Mesendoderm (in vitro differentiated cells): ENCODE measurements around the gene COL4A2.
"Not testable (repeated sequence)": the region's sequence is repeated elsewhere in the genome, so short reads cannot be mapped to it uniquely, and the experiment has no call there.

Experiments
- DNase-seq: peaks from one replicate; pipeline ENCODE4 v3.0.0; 2013
- H2AK5ac ChIP-seq: 2 replicates; pipeline ENCODE4 v1.6.1; 2013; ENCODE audit warnings: low read length, inconsistent platforms
- H2BK120ac ChIP-seq: 2 replicates; pipeline ENCODE4 v1.6.1; 2013; ENCODE audit warnings: low read depth, mild to moderate bottlenecking, low read length, moderate library complexity, mixed read lengths
- H2BK15ac ChIP-seq: replicated peaks from 2 replicates; pipeline ENCODE4 v1.6.1; 2013; ENCODE audit warnings: low read depth, mild to moderate bottlenecking, moderate library complexity
- H2BK5ac ChIP-seq: 2 replicates; pipeline ENCODE4 v1.6.1; 2013; ENCODE audit warnings: low read length, inconsistent platforms
- H3K18ac ChIP-seq: 2 replicates; pipeline ENCODE4 v1.6.1; 2013; ENCODE audit warnings: mild to moderate bottlenecking, low read length, mixed read lengths
- H3K23ac ChIP-seq: one replicate; pipeline ENCODE4 v1.6.1; 2013; ENCODE audit warnings: low read length
- H3K27ac ChIP-seq: 2 replicates; pipeline ENCODE4 v1.5.1; 2013; ENCODE audit warnings: low read depth, mild to moderate bottlenecking, inconsistent platforms, low read length, moderate library complexity
- H3K27me3 ChIP-seq: 2 replicates; pipeline ENCODE4 v1.6.1; 2013; ENCODE audit warnings: low read length, control low read depth, mild to moderate bottlenecking, inconsistent platforms; ENCODE audit not compliant: insufficient read depth, poor library complexity
- H3K36me3 ChIP-seq: 2 replicates; pipeline ENCODE4 v1.6.1; 2013; ENCODE audit warnings: low read length, inconsistent platforms; ENCODE audit not compliant: control insufficient read depth, insufficient read depth
- H3K4ac ChIP-seq: one replicate; pipeline ENCODE4 v1.6.1; 2013; ENCODE audit warnings: low read depth, mild to moderate bottlenecking, low read length, moderate library complexity
- H3K4me1 ChIP-seq: 2 replicates; pipeline ENCODE4 v1.6.1; 2013; ENCODE audit warnings: low read depth, low read length, inconsistent platforms; ENCODE audit not compliant: control insufficient read depth
- H3K4me2 ChIP-seq: 2 replicates; pipeline ENCODE4 v1.6.1; 2013; ENCODE audit warnings: low read length
- H3K4me3 ChIP-seq: 2 replicates; pipeline ENCODE4 v1.5.1; 2013; ENCODE audit warnings: mild to moderate bottlenecking, low read length
- H3K56ac ChIP-seq: one replicate; pipeline ENCODE4 v1.6.1; 2013; ENCODE audit warnings: low read length
- H3K79me1 ChIP-seq: 2 replicates; pipeline ENCODE4 v1.6.1; 2013; ENCODE audit warnings: low read length, inconsistent platforms
- H3K79me2 ChIP-seq: 2 replicates; pipeline ENCODE4 v1.6.1; 2013; ENCODE audit warnings: mild to moderate bottlenecking, low read length; ENCODE audit not compliant: control insufficient read depth, insufficient read depth
- H3K9ac ChIP-seq: 2 replicates; pipeline ENCODE4 v1.6.1; 2013; ENCODE audit warnings: low read length, inconsistent platforms
- H4K5ac ChIP-seq: one replicate; pipeline ENCODE4 v1.6.1; 2013; ENCODE audit warnings: low read length
- H4K8ac ChIP-seq: one replicate; pipeline ENCODE4 v1.6.1; 2013; ENCODE audit warnings: low read depth, mild to moderate bottlenecking, control low read depth, low read length, moderate library complexity
- WGBS: extraction: QIAGEN DNeasy Blood & Tissue Kit; methylation state at CpG from one replicate; pipeline ENCODE4 v1.1.7; 2013; ENCODE audit warnings: low lambda C conversion rate, missing lambda C conversion rate; ENCODE audit not compliant: insufficient coverage; ENCODE audit errors: extremely low coverage; 5-methylcytosine and 5-hydroxymethylcytosine counted together

The COL4A2 gene

DNA sequence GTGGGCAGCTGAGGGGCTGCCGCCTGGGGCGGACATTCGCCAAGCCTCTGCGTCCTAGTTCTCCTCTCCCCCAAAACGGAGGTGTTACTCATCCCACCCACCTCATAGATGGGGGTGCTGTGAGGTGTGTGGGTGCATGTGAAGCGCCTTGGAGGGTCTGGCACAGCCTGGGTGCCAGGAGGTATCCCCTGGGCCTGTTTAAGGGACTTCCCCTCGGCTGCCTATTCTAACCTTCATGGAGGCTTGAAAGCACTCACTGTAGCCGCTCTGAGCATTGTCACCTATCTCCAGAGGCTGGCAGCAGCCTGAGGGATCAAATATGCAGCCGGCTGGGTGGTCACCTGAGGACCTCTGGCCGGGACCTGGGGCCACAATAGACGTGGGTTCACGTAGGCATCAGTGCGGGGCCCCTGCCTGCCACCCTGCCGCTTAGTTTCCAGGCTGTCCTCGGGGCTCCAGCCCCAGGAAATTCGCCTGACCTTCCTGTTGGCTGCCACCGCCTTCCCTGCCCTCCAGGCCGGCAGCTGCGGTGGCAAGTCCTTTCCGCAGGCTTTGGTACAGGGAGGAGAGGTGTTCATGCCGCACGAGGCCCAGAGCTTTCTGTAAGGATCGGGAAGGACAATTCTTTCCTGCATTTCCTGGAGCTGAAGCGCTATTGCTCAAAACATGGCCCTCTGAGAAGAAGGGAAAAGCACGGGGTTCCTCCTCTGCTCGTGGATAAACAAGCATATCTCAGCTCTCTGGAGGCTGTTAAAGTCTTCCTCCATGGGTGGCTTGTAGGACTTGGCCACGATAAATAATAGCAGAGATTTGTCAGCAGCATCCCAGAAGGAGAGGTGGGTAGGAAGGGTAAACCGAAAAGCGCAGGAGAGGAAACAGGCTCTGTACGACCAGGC lies 4.6 kb downstream of the COL4A2 start:
- Histone ChIP-seq H3K27me3 (no peaks in the 10 kb centered on the region), H3K36me3 (peaks cover 1% of the 10 kb centered on the region), H2BK15ac (no peak overlapping the region), H3K27ac (peak overlapping the region; percentile 36), H3K18ac (no peak overlapping the region), H2BK120ac (no peak overlapping the region), H3K4me3 (no peak overlapping the region), H4K5ac (no peak overlapping the region), H3K79me1 (peaks cover 10% of the 10 kb centered on the region), H3K4me1 (no peaks in the 10 kb centered on the region), H3K4ac (no peak overlapping the region), H3K23ac (no peak overlapping the region), H3K4me2 (no peak overlapping the region), H3K56ac (no peak overlapping the region), H4K8ac (no peak overlapping the region), H3K79me2 (no peaks in the 10 kb centered on the region), H2AK5ac (no peak overlapping the region), H3K9ac (peak overlapping the region; percentile 22), H2BK5ac (no peak overlapping the region)
- no peak for DNase-seq
- WGBS: no CpG with 5 or more reads among the region's 30 CpGs

DNA sequence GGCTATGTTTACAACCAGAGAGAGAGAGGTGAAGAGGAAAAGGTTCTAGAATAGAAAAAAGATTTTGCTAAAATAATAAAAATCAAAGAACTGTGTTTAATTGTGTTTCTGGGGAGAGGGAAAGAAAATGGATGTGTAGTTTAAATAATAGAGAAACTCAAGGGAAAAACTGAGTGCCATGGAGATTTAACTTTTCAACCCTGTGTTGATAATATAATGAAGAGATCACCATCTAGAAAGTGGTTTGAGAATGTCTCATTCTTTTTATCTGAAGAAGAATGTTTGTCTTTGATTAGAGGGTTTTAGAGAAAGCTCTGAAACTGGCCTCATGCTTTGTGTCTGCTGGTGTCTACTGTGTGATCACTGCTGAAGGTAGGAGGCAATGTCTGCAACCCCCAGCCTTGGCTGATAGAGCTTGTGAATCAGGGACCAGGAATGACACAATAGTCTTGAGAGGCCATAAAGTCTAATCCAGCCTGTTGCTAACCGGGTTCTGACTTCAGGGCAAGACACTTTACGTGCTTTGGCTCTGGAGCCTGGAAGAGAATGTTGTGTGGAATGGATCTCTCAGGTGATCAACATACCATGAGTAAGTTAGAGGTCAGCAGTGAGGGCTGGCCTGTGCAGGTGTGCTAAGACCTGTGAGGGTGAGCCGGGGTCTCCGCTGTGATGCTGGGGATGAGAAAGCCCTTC lies 5.4 kb downstream of the COL4A2 start:
- H3K27me3 ChIP-seq: no peaks in the 10 kb centered on the region
- WGBS: no CpG with 5 or more reads among the region's 4 CpGs
- no peak overlapping the region for H3K56ac ChIP-seq
- no peaks in the 10 kb centered on the region for H3K4me1 ChIP-seq
- no peak overlapping the region for H3K4me2 ChIP-seq
- peaks cover 16% of the 10 kb centered on the region for H3K79me1 ChIP-seq
- H3K36me3 ChIP-seq: peaks cover 1% of the 10 kb centered on the region
- H4K8ac ChIP-seq: no peak overlapping the region
- no peak overlapping the region for H3K27ac ChIP-seq
- no peaks in the 10 kb centered on the region for H3K79me2 ChIP-seq
- no peak overlapping the region for H2BK120ac ChIP-seq
- no peak overlapping the region for H3K9ac ChIP-seq
- no peak overlapping the region for H3K4me3 ChIP-seq
- no peak overlapping the region for H3K23ac ChIP-seq
- H2BK15ac ChIP-seq: no peak overlapping the region
- H2AK5ac ChIP-seq: no peak overlapping the region
- H3K18ac ChIP-seq: no peak overlapping the region
- DNase-seq: peak; percentile 52
- no peak overlapping the region for H3K4ac ChIP-seq
- no peak overlapping the region for H4K5ac ChIP-seq
- H2BK5ac ChIP-seq: no peak overlapping the region

GRCh38 chr13:110313261-110313660 lies 6.2 kb downstream of the COL4A2 start:
- not testable (repeated sequence) for H3K27ac ChIP-seq, H3K79me2 ChIP-seq, H3K27me3 ChIP-seq, H2BK15ac ChIP-seq, H3K9ac ChIP-seq, H3K23ac ChIP-seq, H4K8ac ChIP-seq, H2AK5ac ChIP-seq, H3K36me3 ChIP-seq, H3K4me2 ChIP-seq, H3K4me3 ChIP-seq, H3K56ac ChIP-seq, DNase-seq, H2BK120ac ChIP-seq, H4K5ac ChIP-seq, H2BK5ac ChIP-seq, H3K4me1 ChIP-seq, H3K4ac ChIP-seq, H3K18ac ChIP-seq
- H3K79me1 ChIP-seq: peaks cover 16% of the 10 kb centered on the region
- WGBS: no CpG with 5 or more reads among the region's 29 CpGs

GRCh38 chr13:110313733-110314132 lies 6.6 kb downstream of the COL4A2 start:
- not testable (repeated sequence) for H3K4me3 ChIP-seq, H2BK5ac ChIP-seq, H3K18ac ChIP-seq, H3K79me2 ChIP-seq, DNase-seq, H3K9ac ChIP-seq, H3K27me3 ChIP-seq, H4K8ac ChIP-seq, H3K36me3 ChIP-seq, H2BK120ac ChIP-seq, H4K5ac ChIP-seq, H3K4ac ChIP-seq, H3K4me2 ChIP-seq, H3K56ac ChIP-seq, H3K4me1 ChIP-seq, H2AK5ac ChIP-seq, H3K27ac ChIP-seq, H2BK15ac ChIP-seq, H3K23ac ChIP-seq
- H3K79me1 ChIP-seq: peaks cover 18% of the 10 kb centered on the region
- WGBS: no CpG with 5 or more reads among the region's 16 CpGs

GRCh38 chr13:110314516-110315245 lies 7.6 kb downstream of the COL4A2 start:
- no peak overlapping the region for H3K27ac ChIP-seq
- H3K4me1 ChIP-seq: peaks cover 6% of the 10 kb centered on the region
- H4K8ac ChIP-seq: no peak overlapping the region
- no peak overlapping the region for H2AK5ac ChIP-seq
- H3K27me3 ChIP-seq: no peaks in the 10 kb centered on the region
- peaks cover 18% of the 10 kb centered on the region for H3K79me1 ChIP-seq
- H3K4ac ChIP-seq: no peak overlapping the region
- H2BK5ac ChIP-seq: no peak overlapping the region
- H4K5ac ChIP-seq: no peak overlapping the region
- H2BK15ac ChIP-seq: no peak overlapping the region
- no CpG with 5 or more reads among the region's 18 CpGs for WGBS
- no peak overlapping the region for H3K56ac ChIP-seq
- H3K18ac ChIP-seq: no peak overlapping the region
- H3K79me2 ChIP-seq: no peaks in the 10 kb centered on the region
- peak overlapping the region; percentile 83 for H3K23ac ChIP-seq
- no peak overlapping the region for H3K4me3 ChIP-seq
- no peak overlapping the region for H3K4me2 ChIP-seq
- no peak overlapping the region for H3K9ac ChIP-seq
- peaks cover 1% of the 10 kb centered on the region for H3K36me3 ChIP-seq
- no peak for DNase-seq
- no peak overlapping the region for H2BK120ac ChIP-seq
